HepG2 (cell line): ENCODE results near the gene MRPS17. TPM values are rescaled to one million over a fixed set of nuclear protein-coding genes. Genes with fewer than 3 reads are reported as not detected.
A peak's percentile ranks its signal among the peaks of the same experiment; 100 is the strongest.

Experiments used
- ARNTL ChIP-seq: sonication (generic); formaldehyde crosslinking; IDR thresholded peaks from 2 replicates; pipeline ENCODE4 v1.4.0; 2020; ENCODE audit warnings: mild to moderate bottlenecking, missing genetic modification reagents
- CBX5 ChIP-seq: sonication (generic); formaldehyde crosslinking; IDR thresholded peaks from 2 replicates; pipeline ENCODE4 v1.4.0; 2020; ENCODE audit warnings: missing genetic modification reagents, borderline replicate concordance
- CEBPG ChIP-seq: IDR thresholded peaks from 2 replicates; pipeline ENCODE4 v1.6.1; 2016
- CREBL2 ChIP-seq: sonication (generic); formaldehyde crosslinking; IDR thresholded peaks from 2 replicates; pipeline ENCODE4 v1.8.1; 2023; ENCODE audit warnings: missing genetic modification reagents, mild to moderate bottlenecking, borderline replicate concordance
- CSRNP1 ChIP-seq: sonication (generic); formaldehyde crosslinking; IDR thresholded peaks from 2 replicates; pipeline ENCODE4 v1.8.1; 2023; ENCODE audit warnings: mild to moderate bottlenecking, missing genetic modification reagents
- EHMT2 ChIP-seq: fragments of 200-600 bp; sonication (generic); IDR thresholded peaks from 2 replicates; pipeline ENCODE4 v1.7.0; 2017; ENCODE audit warnings: antibody characterized with exemption, low read depth, low read length, borderline replicate concordance
- GFI1 ChIP-seq: sonication (generic); formaldehyde crosslinking; IDR thresholded peaks from 2 replicates; pipeline ENCODE4 v1.5.0; 2020; ENCODE audit warnings: missing genetic modification reagents, mild to moderate bottlenecking, borderline replicate concordance
- HOXA9 ChIP-seq: sonication (generic); formaldehyde crosslinking; IDR thresholded peaks from 2 replicates; pipeline ENCODE4 v1.8.1; 2022; ENCODE audit warnings: missing genetic modification reagents, mild to moderate bottlenecking, moderate library complexity, borderline replicate concordance
- KLF16 ChIP-seq, 2 experiments: sonication (generic) in 1 of 2; formaldehyde crosslinking in 1 of 2; IDR thresholded peaks; 2 replicates each; pipeline versions ENCODE4 v1.6.1 to v1.8.0; 2016 to 2023; ENCODE audit warnings: missing genetic modification reagents in 2 of 2, missing compliant biosample characterization in 1 of 2
- MAFK ChIP-seq, 2 experiments: IDR thresholded peaks in 1 of 2; conservative IDR thresholded peaks in 1 of 2; 2 replicates each; pipeline ENCODE4 v1.6.1; 2011; ENCODE audit warnings: improper control_type of control experiment in 2 of 2, low read length in 2 of 2
- MLX ChIP-seq: IDR thresholded peaks from 2 replicates; pipeline ENCODE4 v1.6.1; 2016
- NFATC3 ChIP-seq: sonication (generic); formaldehyde crosslinking; IDR thresholded peaks from 2 replicates; pipeline ENCODE4 v1.5.1; 2020; ENCODE audit warnings: mild to moderate bottlenecking, missing genetic modification reagents
- NPAS2 ChIP-seq: sonication (generic); formaldehyde crosslinking; IDR thresholded peaks from 2 replicates; pipeline ENCODE4 v1.8.0; 2022; ENCODE audit warnings: mild to moderate bottlenecking, missing genetic modification reagents, borderline replicate concordance
- NR2F2 ChIP-seq: IDR thresholded peaks from 2 replicates; pipeline ENCODE4 v1.6.1; 2012; ENCODE audit warnings: low read depth, inconsistent platforms, borderline replicate concordance
- RFX5 ChIP-seq: IDR thresholded peaks from 2 replicates; pipeline ENCODE4 v1.6.1; 2011; ENCODE audit warnings: low read depth, low read length, improper control_type of control experiment
- RORA ChIP-seq: sonication (generic); formaldehyde crosslinking; IDR thresholded peaks from 2 replicates; pipeline ENCODE4 v1.5.0; 2020; ENCODE audit warnings: mild to moderate bottlenecking, missing genetic modification reagents, moderate library complexity
- SRSF4 ChIP-seq: fragments of 200-400 bp; formaldehyde crosslinking; IDR thresholded peaks from one replicate; pipeline ENCODE4 v1.6.1; 2018; ENCODE audit warnings: mild to moderate bottlenecking, low read depth, low read length, moderate library complexity; ENCODE audit not compliant: poor library complexity, severe bottlenecking
- SSRP1 ChIP-seq: IDR thresholded peaks from 2 replicates; pipeline ENCODE4 v1.6.1; 2016; ENCODE audit warnings: control low read depth
- TBL1XR1 ChIP-seq: fragments of 150-350 bp; IDR thresholded peaks from 2 replicates; pipeline ENCODE4 v1.6.1; 2014; ENCODE audit warnings: borderline replicate concordance, low read length; ENCODE audit not compliant: partially characterized antibody
- ZBTB33 ChIP-seq: sonication (generic); formaldehyde crosslinking; IDR thresholded peaks from 2 replicates; pipeline ENCODE4 v1.4.0; 2020; ENCODE audit warnings: missing genetic modification reagents
- ZFYVE20 ChIP-seq: sonication (generic); formaldehyde crosslinking; IDR thresholded peaks from 2 replicates; pipeline ENCODE4 v1.8.0; 2023; ENCODE audit warnings: low read depth, mild to moderate bottlenecking, moderate library complexity, missing genetic modification reagents, borderline replicate concordance
- ZNF180 ChIP-seq: sonication (generic); formaldehyde crosslinking; IDR thresholded peaks from 2 replicates; pipeline ENCODE4 v1.4.0; 2020; ENCODE audit warnings: low read depth, missing genetic modification reagents, borderline replicate concordance
- ZNF234 ChIP-seq: sonication (generic); formaldehyde crosslinking; conservative IDR thresholded peaks from 2 replicates; pipeline ENCODE4 v1.5.1; 2020; ENCODE audit warnings: mild to moderate bottlenecking, missing genetic modification reagents
- ZNF24 ChIP-seq: fragments of 450-650 bp; IDR thresholded peaks from 2 replicates; pipeline ENCODE4 v1.6.1; 2017; ENCODE audit warnings: antibody characterized with exemption, mild to moderate bottlenecking
- ZNF567 ChIP-seq: sonication (generic); formaldehyde crosslinking; IDR thresholded peaks from 2 replicates; pipeline ENCODE4 v1.8.1; 2023; ENCODE audit warnings: mild to moderate bottlenecking, missing genetic modification reagents, borderline replicate concordance
- ZSCAN20 ChIP-seq: sonication (generic); formaldehyde crosslinking; IDR thresholded peaks from 2 replicates; pipeline ENCODE4 v1.4.0; 2020; ENCODE audit warnings: missing genetic modification reagents, mild to moderate bottlenecking, borderline replicate concordance
- polyA plus RNA-seq, 8 experiments: library from polyadenylated mRNA; depleted of rRNA in 3 of 8; stranded (reverse) in 7 of 8; unstranded in 1 of 8; fragments of >200 nt; fragmentation: Illumina TruSeq in 4 of 8; extraction: Trizol in 4 of 8; gene quantifications; 2 replicates each; pipeline versions ENCODE4 v1.2.1 to v1.2.3, GENCODE V29; 2011 to 2016; ENCODE audit warnings: low read depth in 4 of 8, missing spikeins in 1 of 8, mixed read lengths in 1 of 8; ENCODE audit not compliant: insufficient read depth in 1 of 8
- total RNA-seq, 5 experiments: library from RNA; depleted of rRNA; stranded (reverse); fragments of >200 nt; fragmentation: Illumina TruSeq; extraction: Trizol; gene quantifications; 2 replicates each; pipeline ENCODE4 v1.2.3, GENCODE V29; 2016; ENCODE audit warnings: low read depth in 1 of 5

MRPS17 gene
- total and polyA plus RNA-seq, 2 of the 13 experiments (the other 11 are each of a cell fraction or from before 2014, with no cell fraction given) = 14.9 to 31.3 TPM

GRCh38 chr7:55951637-55952351 lies at the start of gene MRPS17 (continued):
- no peak; the same call in 1 of the 2 replicates for TF ChIP-seq GFI1 (CRISPR knock-in tag)
- TF ChIP-seq NR2F2 = peak; percentile 75; the same call in 1 of the 2 replicates
- no peak for TF ChIP-seq ZNF180 (CRISPR knock-in tag)
- TF ChIP-seq SSRP1 (CRISPR knock-in tag) = no peak; the same call in 1 of the 2 replicates
- TF ChIP-seq ZSCAN20 (CRISPR knock-in tag) = no peak
- TF ChIP-seq TBL1XR1 = no peak
- peak; percentile 30; the same call in 1 of the 2 replicates for TF ChIP-seq RFX5
- peak; percentile 55; the same call in 1 of the 2 replicates for TF ChIP-seq CEBPG
- TF ChIP-seq KLF16 (CRISPR knock-in tag; IDR thresholded peaks at IDR 0.05) = peak in 1 of 2 experiments; percentile 91; a peak in 2 of 4 replicates
- TF ChIP-seq MAFK (conservative IDR thresholded peaks at IDR 0.05 in 1 of 2, IDR thresholded peaks at IDR 0.05 in 1 of 2; ENCODE audit: low read length in 2 of 2) = no peak
- TF ChIP-seq SRSF4 = no peak
- no peak for TF ChIP-seq HOXA9 (CRISPR knock-in tag)
- TF ChIP-seq NPAS2 (CRISPR knock-in tag) = no peak
- peak; percentile 74; the same call in 1 of the 2 replicates for TF ChIP-seq ZNF567 (CRISPR knock-in tag)
- TF ChIP-seq RORA (CRISPR knock-in tag) = no peak
- TF ChIP-seq MLX (CRISPR knock-in tag) = peak; percentile 38; the same call in 1 of the 2 replicates
- TF ChIP-seq ZBTB33 (CRISPR knock-in tag) = no peak
- TF ChIP-seq CREBL2 = 0 out of 2 replicates have a peak, but pooled peaks have one; percentile 89
- peak; percentile 70 for TF ChIP-seq ARNTL
- TF ChIP-seq NFATC3 = peak; percentile 79; the same call in 1 of the 2 replicates
- TF ChIP-seq CSRNP1 = no peak
- TF ChIP-seq ZNF234 (CRISPR knock-in tag) = no peak
- no peak for TF ChIP-seq ZNF24
- no peak for TF ChIP-seq ZFYVE20 (CRISPR knock-in tag)
- peak; percentile 81; the same call in 1 of the 2 replicates for TF ChIP-seq CBX5 (CRISPR knock-in tag)
- TF ChIP-seq EHMT2 = no peak
